ENCODE results near the gene TFDP2. TPM values are rescaled to one million over a fixed set of nuclear protein-coding genes. Genes with fewer than 3 reads are reported as not detected.

TFDP2 gene
- total RNA-seq, 2 experiments from 2014 or later: 33.1 to 34.2 TPM

DNA sequence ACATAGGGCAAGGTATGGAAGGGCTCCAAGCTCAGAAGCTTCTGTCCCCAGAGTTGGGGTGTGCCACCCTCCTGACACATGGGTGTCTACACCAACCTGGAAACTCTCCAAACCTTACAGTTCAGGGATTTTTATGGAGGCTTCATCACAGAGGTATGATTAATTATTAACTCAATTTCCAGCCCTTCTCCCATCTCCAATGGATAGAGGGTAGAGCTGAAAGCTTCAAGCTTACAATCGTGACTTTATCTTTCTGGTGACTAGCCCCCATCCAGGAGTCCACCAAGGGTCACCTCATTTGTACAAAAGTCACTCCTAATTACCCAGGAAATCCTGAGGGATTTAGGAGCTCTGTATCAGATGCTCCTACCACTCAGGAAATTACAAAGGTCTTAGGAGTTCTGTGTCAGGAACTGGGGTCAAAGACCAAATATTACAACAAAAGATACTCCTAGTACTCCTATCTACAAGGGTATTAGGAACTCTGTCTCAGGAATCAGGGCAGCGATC, 62.7 kb downstream of the TFDP2 start:
- intact Hi-C loops (cut with DNase I, micrococcal nuclease): no loop called here
- ChIA-PET CTCF (no interaction called here), POLR2A (no interaction called here)
- no peak for DNase-seq
- ATAC-seq (ENCODE audit: poor library complexity): no peak
- Histone ChIP-seq H3K4me1 (ENCODE audit: insufficient read depth, low read length) (no peaks in the 10 kb centered on the region), H3K9me3 (ENCODE audit: control insufficient read depth in 1 of 2, insufficient read depth in 1 of 2, low read length in 2 of 2) (no peaks in the 10 kb centered on the region), H3K27ac (ENCODE audit: low read depth in 1 of 2, low read length in 2 of 2) (no peak overlapping the region), H3K36me3 (ENCODE audit: insufficient read depth, low read length) (no peaks in the 10 kb centered on the region), H3K27me3 (ENCODE audit: control insufficient read depth in 1 of 2, insufficient read depth in 2 of 2, low read length in 2 of 2) (no peaks in the 10 kb centered on the region), H3K4me3 (ENCODE audit: low read length) (no peak overlapping the region)
- H3K36me3 Mint-ChIP-seq (ENCODE audit: low read depth): peaks cover 47% of the 10 kb centered on the region
- TF ChIP-seq CTCF (IDR thresholded peaks at IDR 0.05): no peak
- peaks cover 3% of the 10 kb centered on the region for H3K9me3 Mint-ChIP-seq
- no peaks in the 10 kb centered on the region for H3K4me1 Mint-ChIP-seq (ENCODE audit: low read depth)
- no peak overlapping the region for H3K27ac Mint-ChIP-seq
- H3K4me3 Mint-ChIP-seq: no peak overlapping the region
- H3K27me3 Mint-ChIP-seq: no peaks in the 10 kb centered on the region

GRCh38 chr3:142081178-142081577, 68.2 kb downstream of the TFDP2 start:
- H3K27me3 Mint-ChIP-seq: no peaks in the 10 kb centered on the region
- no peaks in the 10 kb centered on the region for H3K9me3 ChIP-seq (ENCODE audit: control insufficient read depth in 1 of 2, insufficient read depth in 1 of 2, low read length in 2 of 2)
- ChIA-PET CTCF (no interaction called here), POLR2A (no interaction called here)
- H3K9me3 Mint-ChIP-seq: peaks cover 12% of the 10 kb centered on the region
- H3K4me1 ChIP-seq (ENCODE audit: insufficient read depth, low read length): no peaks in the 10 kb centered on the region
- intact Hi-C loops (cut with DNase I, micrococcal nuclease): no loop called here
- H3K4me1 Mint-ChIP-seq (ENCODE audit: low read depth): no peaks in the 10 kb centered on the region
- no peaks in the 10 kb centered on the region for H3K27me3 ChIP-seq (ENCODE audit: control insufficient read depth in 1 of 2, insufficient read depth in 2 of 2, low read length in 2 of 2)
- no peaks in the 10 kb centered on the region for H3K36me3 ChIP-seq (ENCODE audit: insufficient read depth, low read length)
- no peak for ATAC-seq (ENCODE audit: poor library complexity)
- H3K4me3 Mint-ChIP-seq: no peak overlapping the region
- H3K27ac ChIP-seq (ENCODE audit: low read depth in 1 of 2, low read length in 2 of 2): no peak overlapping the region
- H3K27ac Mint-ChIP-seq: no peak overlapping the region
- H3K4me3 ChIP-seq (ENCODE audit: low read length): no peak overlapping the region
- DNase-seq: no peak
- TF ChIP-seq CTCF (IDR thresholded peaks at IDR 0.05): no peak
- peaks cover 77% of the 10 kb centered on the region for H3K36me3 Mint-ChIP-seq (ENCODE audit: low read depth)

DNA sequence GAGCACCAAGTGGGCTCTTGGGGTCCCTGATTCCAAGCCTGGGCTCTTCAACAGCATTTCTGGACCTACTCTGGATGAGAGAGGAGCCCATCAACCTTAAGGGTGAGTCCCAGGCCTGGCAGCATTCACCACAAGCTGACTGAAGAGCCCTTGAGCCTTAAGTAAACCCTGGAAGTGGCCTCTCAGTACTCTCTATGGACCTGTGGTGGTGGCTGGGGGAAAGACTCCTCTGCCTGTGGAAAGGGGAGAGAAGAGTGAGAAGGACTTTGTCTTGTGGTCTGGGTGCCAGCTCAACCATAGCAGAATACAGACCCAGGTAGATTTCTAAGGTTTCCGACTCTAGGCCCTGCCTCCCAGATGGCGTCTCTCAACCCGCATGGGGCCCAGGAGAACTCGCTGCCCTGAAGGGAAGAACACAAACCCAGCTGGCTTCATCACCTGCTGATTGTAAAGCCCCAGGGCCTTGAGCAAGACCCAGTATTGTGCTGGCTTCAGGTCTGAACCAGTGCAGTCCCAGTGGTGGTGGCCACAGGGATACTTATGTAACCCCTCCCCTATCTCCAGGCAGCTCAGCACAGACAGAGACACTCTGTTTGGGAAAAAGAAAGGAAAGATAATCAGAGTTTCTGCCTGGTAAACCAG, 71.4 kb downstream of the TFDP2 start:
- intact Hi-C loops (cut with DNase I, micrococcal nuclease): no loop called here

More for the DNA sequence above, 71.4 kb downstream of the TFDP2 start:
- H3K36me3 Mint-ChIP-seq (ENCODE audit: low read depth): peaks cover 56% of the 10 kb centered on the region
- H3K27me3 Mint-ChIP-seq: no peaks in the 10 kb centered on the region
- H3K4me3 Mint-ChIP-seq: no peak overlapping the region
- Histone ChIP-seq H3K36me3 (ENCODE audit: insufficient read depth, low read length) (no peaks in the 10 kb centered on the region), H3K27ac (ENCODE audit: low read depth in 1 of 2, low read length in 2 of 2) (no peak overlapping the region), H3K27me3 (ENCODE audit: control insufficient read depth in 1 of 2, insufficient read depth in 2 of 2, low read length in 2 of 2) (no peaks in the 10 kb centered on the region), H3K4me1 (ENCODE audit: insufficient read depth, low read length) (no peaks in the 10 kb centered on the region), H3K4me3 (ENCODE audit: low read length) (no peak overlapping the region), H3K9me3 (ENCODE audit: control insufficient read depth in 1 of 2, insufficient read depth in 1 of 2, low read length in 2 of 2) (no peaks in the 10 kb centered on the region)
- ChIA-PET POLR2A (no interaction called here), CTCF (no interaction called here)
- no peak for TF ChIP-seq CTCF (IDR thresholded peaks at IDR 0.05)
- ATAC-seq (ENCODE audit: poor library complexity) (no peak), DNase-seq (no peak)
- no peak overlapping the region for H3K27ac Mint-ChIP-seq
- H3K9me3 Mint-ChIP-seq: peaks cover 9% of the 10 kb centered on the region
- no peaks in the 10 kb centered on the region for H3K4me1 Mint-ChIP-seq (ENCODE audit: low read depth)

Measured in CD4-positive, alpha-beta T cell (primary cell).